Calu3 (cell line): ENCODE data around the gene CMTM8. TPM values are rescaled to one million over a fixed set of nuclear protein-coding genes. Genes with fewer than 3 reads are reported as not detected.
A peak's percentile ranks its signal among the peaks of the same experiment; 100 is the strongest.

Source experiments
- BruUV-seq: library from RNA; stranded (reverse); fragments of 400-500 nt; replicated peaks from 2 replicates; lab custom pipeline; 2021; lab: Mats Ljungman, UMichigan
- CTCF ChIA-PET: fragments of 300-600 bp; sonication (Branson Sonifier 250); formaldehyde crosslinking; loops from one replicate; lab custom pipeline; 2022; ENCODE audit warnings: antibody characterized with exemption; lab: Charles Lee
- DNase-seq: peaks from one replicate; pipeline ENCODE4 v3.0.0; 2022
- H3K27ac Mint-ChIP-seq: one replicate; pipeline ENCODE4 v1.8.0; 2022; ENCODE audit warnings: mixed read lengths; ENCODE audit not compliant: unreplicated experiment
- H3K27me3 Mint-ChIP-seq: one replicate; pipeline ENCODE4 v1.8.0; 2022; ENCODE audit warnings: mixed read lengths; ENCODE audit not compliant: unreplicated experiment
- H3K36me3 Mint-ChIP-seq: one replicate; pipeline ENCODE4 v1.8.0; 2022; ENCODE audit warnings: mild to moderate bottlenecking, moderate library complexity, mixed read lengths; ENCODE audit not compliant: insufficient read depth, unreplicated experiment
- H3K4me1 Mint-ChIP-seq: one replicate; pipeline ENCODE4 v1.8.0; 2022; ENCODE audit warnings: mild to moderate bottlenecking, low read depth, mixed read lengths; ENCODE audit not compliant: unreplicated experiment
- H3K4me3 Mint-ChIP-seq: one replicate; pipeline ENCODE4 v1.8.0; 2022; ENCODE audit warnings: mild to moderate bottlenecking, low read depth, moderate library complexity, mixed read lengths; ENCODE audit not compliant: unreplicated experiment
- H3K9me3 Mint-ChIP-seq: one replicate; pipeline ENCODE4 v1.8.0; 2022; ENCODE audit warnings: low read depth, mixed read lengths; ENCODE audit not compliant: unreplicated experiment
- intact Hi-C: fragments of 100-400 bp; cut with micrococcal nuclease; formaldehyde crosslinking; loops from one replicate; pipeline ENCODE4 v1.10.0; 2022; ENCODE audit not compliant: unreplicated experiment
- total RNA-seq: library from RNA; stranded (reverse); gene quantifications from 2 replicates; pipeline ENCODE4 v1.2.3, GENCODE V29; 2022
- TF ChIP-seq, protein P1 (sequence below): fragments of 200-600 bp; IDR thresholded peaks from one replicate; pipeline ENCODE4 v1.8.0; 2022; ENCODE audit warnings: antibody characterized with exemption; ENCODE audit not compliant: unreplicated experiment

Gene CMTM8
- total RNA-seq, 1 experiment from 2014 or later = 19.0 TPM

DNA sequence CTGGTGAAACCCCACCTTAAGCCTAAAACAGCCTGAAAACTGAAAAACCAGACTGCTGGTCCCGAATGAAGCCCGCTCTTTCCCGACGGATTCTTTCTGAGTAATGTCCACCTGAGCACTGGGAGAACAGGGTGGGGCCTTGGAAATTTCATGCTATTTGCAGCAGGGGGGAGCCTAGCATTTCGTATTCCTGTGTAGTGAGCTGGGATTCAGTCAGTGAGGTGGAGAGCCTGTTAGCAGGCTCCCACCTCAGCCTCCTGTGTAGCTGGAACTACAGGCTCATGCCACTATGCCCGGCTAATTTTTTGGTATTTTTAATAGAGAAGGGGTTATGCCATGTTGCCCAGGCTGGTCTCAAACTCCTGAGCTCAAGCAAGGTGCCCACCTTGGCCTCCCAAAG lies 74.7 kb downstream of the CMTM8 start:
- CTCF ChIA-PET = no interaction called here
- Mint-ChIP-seq H3K27me3 (no peaks in the 10 kb centered on the region), H3K9me3 (no peaks in the 10 kb centered on the region), H3K4me1 (peaks cover 15% of the 10 kb centered on the region), H3K36me3 (no peaks in the 10 kb centered on the region), H3K4me3 (peak overlapping the region; percentile 30), H3K27ac (no peak overlapping the region)
- BruUV-seq = no TSS peak
- TF ChIP-seq, protein P1, sequence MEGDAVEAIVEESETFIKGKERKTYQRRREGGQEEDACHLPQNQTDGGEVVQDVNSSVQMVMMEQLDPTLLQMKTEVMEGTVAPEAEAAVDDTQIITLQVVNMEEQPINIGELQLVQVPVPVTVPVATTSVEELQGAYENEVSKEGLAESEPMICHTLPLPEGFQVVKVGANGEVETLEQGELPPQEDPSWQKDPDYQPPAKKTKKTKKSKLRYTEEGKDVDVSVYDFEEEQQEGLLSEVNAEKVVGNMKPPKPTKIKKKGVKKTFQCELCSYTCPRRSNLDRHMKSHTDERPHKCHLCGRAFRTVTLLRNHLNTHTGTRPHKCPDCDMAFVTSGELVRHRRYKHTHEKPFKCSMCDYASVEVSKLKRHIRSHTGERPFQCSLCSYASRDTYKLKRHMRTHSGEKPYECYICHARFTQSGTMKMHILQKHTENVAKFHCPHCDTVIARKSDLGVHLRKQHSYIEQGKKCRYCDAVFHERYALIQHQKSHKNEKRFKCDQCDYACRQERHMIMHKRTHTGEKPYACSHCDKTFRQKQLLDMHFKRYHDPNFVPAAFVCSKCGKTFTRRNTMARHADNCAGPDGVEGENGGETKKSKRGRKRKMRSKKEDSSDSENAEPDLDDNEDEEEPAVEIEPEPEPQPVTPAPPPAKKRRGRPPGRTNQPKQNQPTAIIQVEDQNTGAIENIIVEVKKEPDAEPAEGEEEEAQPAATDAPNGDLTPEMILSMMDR = no peak
- intact Hi-C loops = no loop called here
- no peak for DNase-seq

DNA sequence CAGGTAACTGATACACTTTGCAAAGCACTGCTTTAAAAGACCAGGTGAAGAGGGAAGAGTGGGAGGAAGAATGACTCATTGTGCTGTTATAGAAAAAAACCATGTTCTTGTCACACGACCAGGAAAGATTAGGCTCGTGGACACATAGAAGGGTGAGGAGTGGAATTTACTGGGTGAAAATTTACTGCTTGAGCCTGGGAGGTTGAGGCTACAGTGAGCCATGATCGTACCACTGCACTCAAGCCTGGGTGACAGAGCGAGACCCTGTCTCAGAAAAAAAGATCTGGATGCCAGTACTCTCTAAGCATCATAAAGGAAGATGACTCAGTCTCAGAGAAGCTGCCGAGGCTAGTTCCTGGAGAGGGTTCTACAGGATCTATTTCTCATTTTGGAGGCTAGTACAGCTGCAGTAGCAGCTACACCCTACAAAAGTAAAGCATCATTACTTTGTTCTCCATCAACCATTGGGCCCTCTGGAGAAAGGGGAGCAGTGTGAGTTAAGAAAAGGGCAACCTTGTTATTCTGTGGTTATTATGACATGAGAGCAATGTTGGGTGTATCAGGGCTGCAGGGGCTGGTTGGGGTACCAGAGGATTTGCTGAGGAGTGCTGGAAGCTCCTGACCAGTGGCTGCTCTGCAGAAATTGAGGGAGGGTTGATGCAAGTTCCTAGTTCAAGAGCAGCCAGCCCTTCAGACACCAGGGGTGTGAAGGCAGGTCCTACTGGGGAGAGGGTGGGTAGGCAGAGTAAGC lies 75.4 kb downstream of the CMTM8 start:
- no peaks in the 10 kb centered on the region for H3K27me3 Mint-ChIP-seq
- no peaks in the 10 kb centered on the region for H3K36me3 Mint-ChIP-seq
- CTCF ChIA-PET = interaction anchor here (0.6 to 0.7 kb wide), 2 partner anchors 347 to 414 kb away, joined by 3 read pairs; no protein-coding TSS in a partner anchor
- no TSS peak for BruUV-seq
- peak overlapping the region; percentile 30 for H3K4me3 Mint-ChIP-seq
- TF ChIP-seq, protein P1 = no peak
- peak overlapping the region; percentile 24 for H3K27ac Mint-ChIP-seq
- intact Hi-C loops = no loop called here
- H3K4me1 Mint-ChIP-seq = peaks cover 15% of the 10 kb centered on the region
- no peaks in the 10 kb centered on the region for H3K9me3 Mint-ChIP-seq
- no peak for DNase-seq

DNA sequence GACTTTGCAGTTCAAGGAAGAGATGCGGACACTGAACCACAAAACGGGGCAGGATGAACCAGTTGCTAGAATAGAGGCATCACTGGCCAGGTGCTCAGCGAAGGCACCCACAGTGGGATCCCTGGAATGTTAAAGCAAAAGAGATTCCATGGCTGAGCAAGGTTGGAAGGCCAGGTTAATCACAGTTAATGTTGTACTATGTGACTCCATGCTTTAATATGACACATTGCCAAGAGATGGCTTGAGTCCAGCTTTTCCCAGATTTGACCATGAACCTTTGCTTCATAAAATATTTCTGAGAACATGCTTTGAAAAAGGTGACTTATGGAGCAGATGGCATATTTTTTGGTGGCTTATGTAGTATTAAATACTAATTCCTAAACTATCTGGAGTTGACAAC lies 77.0 kb downstream of the CMTM8 start:
- TF ChIP-seq, protein P1 = no peak
- Mint-ChIP-seq H3K9me3 (no peaks in the 10 kb centered on the region), H3K27me3 (no peaks in the 10 kb centered on the region), H3K4me1 (peaks cover 15% of the 10 kb centered on the region), H3K4me3 (no peak overlapping the region), H3K27ac (no peak overlapping the region), H3K36me3 (no peaks in the 10 kb centered on the region)
- CTCF ChIA-PET = no interaction called here
- intact Hi-C loops = no loop called here
- no peak for DNase-seq
- BruUV-seq = no TSS peak

DNA sequence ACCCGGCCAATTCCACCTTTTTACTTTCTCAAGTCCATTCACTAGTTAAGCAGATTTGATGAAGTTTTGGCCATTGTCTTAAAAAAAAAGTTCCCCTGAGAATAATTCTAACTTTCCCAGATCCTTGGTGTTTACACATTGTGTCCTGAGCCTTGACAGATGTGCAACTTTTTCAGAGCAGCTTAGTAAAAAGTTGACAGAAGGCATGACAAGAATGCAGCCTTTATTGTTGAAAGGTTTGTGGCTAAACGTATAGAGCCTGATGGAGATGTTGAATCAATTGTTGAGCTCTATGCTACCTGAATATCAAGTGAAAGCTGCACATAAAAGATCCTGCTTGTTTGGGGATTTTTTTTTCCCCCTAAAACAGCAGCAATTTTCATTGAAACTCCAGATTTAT lies 77.8 kb downstream of the CMTM8 start:
- H3K9me3 Mint-ChIP-seq = no peaks in the 10 kb centered on the region
- intact Hi-C loops = no loop called here

More for the DNA sequence above, 77.8 kb downstream of the CMTM8 start:
- Mint-ChIP-seq H3K4me3 (no peak overlapping the region), H3K27me3 (no peaks in the 10 kb centered on the region), H3K27ac (no peak overlapping the region), H3K4me1 (peaks cover 15% of the 10 kb centered on the region), H3K36me3 (no peaks in the 10 kb centered on the region)
- CTCF ChIA-PET = no interaction called here
- no TSS peak for BruUV-seq
- TF ChIP-seq, protein P1 = no peak
- no peak for DNase-seq
